AML-193 (cell line): Measurements from ENCODE around the gene IFT22.
A peak's percentile ranks its signal among the peaks of the same experiment; 100 is the strongest.

Experiments
- DNase-seq, 2 experiments: peaks; one replicate each; lab custom pipeline; 2025; lab: John Stamatoyannopoulos, UW

Gene IFT22

GRCh38 chr7:101277155-101277554, 44.5 kb downstream of the IFT22 start:
- no peak for DNase-seq

DNA sequence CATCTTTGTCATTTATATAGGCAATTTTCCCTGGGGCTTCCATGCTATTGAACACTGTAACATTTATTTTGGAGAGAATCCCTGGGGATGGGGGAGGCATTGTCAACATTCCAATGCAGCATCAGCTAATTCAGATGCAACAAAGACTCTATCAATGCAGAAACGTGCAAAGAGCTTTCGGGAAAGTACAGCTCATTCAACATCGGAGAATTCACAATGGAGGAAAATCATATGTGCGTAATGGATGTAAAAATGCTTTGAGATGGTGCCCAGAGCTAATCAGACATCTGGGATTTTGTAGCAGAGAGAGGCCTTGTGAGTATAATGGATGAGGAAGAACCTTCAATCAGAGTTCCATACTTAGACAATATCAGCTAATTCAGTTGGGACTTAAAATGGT, 48.4 kb downstream of the IFT22 start:
- DNase-seq, result no peak

- no peak for DNase-seq
These were observed 50.6 kb downstream of the IFT22 start for GRCh38 chr7:101271021-101271420.

DNA sequence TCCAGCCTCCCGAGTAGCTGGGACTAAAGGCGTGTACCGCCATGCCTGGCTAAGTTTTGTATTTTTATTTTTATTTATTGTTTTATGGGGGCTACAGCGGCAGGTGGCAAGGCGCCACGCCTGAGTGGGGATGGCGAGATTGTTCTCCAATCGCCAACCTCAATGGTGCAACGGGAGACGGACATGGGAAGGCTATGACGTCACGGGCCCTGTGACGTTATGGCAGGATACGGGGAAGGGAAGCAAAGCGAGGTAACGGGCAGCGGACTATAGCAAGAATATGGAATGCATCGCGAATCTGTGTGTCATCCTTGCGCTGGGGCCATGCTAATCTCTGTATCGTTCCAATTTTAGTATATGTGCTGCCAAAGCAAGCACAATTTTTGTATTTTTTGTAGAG, 51.9 kb downstream of the IFT22 start:
- no peak for DNase-seq

DNA sequence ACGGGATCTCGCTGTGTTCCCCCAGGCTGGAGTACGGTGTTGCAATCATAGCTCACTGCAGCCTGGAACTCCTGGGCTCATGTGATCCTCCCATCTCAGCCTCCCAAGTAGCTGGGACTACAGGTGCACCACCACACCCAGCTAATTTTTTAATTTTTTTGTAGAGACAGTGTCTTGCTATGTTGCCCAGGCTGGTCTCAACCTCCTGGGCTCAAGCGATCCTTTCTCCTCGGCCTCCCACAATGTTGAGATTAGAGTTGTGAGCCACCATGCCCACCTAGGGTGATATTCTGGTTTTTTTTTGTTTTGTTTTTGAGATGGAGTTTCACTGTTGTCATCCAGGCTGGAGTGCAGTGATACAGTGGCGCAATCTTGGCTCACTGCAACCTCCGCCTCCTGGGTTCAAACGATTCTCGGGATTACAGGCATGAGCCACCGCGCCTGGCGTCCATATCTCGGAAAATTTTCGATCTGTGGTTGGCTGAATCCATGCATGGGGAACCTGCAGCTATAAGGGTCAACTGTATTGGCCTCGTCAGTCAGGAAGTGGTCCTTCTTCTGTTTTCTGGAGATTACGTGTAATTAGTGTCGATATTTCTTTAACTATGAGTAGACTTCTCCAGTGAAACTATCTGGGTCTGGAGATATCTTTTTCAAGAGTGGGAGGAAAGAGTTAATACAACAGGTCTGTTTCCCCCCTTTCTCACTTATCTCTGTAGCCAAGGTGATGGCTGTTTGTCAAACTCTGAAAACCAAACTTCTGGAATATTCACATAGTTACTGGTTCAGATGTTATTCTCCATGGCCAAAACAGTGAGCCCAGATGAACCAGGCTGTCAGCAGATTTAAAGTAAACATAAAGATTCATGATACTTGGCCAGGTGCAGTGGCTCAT, 55.7 kb downstream of the IFT22 start:
- no peak for DNase-seq

GRCh38 chr7:101264102-101264706, 57.4 kb downstream of the IFT22 start:
- peak in 1 of 2 experiments; percentile 4 for DNase-seq
